Tongue (tissue), 2 donors: ENCODE results near the gene MAN1A1. TPM values are rescaled to one million over a fixed set of nuclear protein-coding genes. Genes with fewer than 3 reads are reported as not detected.
"Not testable (repeated sequence)": the region's sequence is repeated elsewhere in the genome, so short reads cannot be mapped to it uniquely, and the experiment has no call there.

ENCODE experiments used
- DNase-seq: peaks from one replicate; pipeline ENCODE4 v3.0.0-alpha.2; 2015
- total RNA-seq: library from RNA; depleted of rRNA; stranded (reverse); fragments of >200 nt; gene quantifications from one replicate; pipeline ENCODE4 v1.2.3, GENCODE V29; 2014

Gene MAN1A1
- 135 TPM for total RNA-seq

- peak; percentile 95 for DNase-seq
Observed at GRCh38 chr6:119349361-119350201, at the start of gene MAN1A1. Gene MAN1A1, minus strand, starts transcription at chr6:119349761. Its CDS starts 696 bp downstream, at chr6:119349065.

- DNase-seq: no peak
Observed at GRCh38 chr6:119395192-119395591, 45.6 kb upstream of the MAN1A1 start.

DNA sequence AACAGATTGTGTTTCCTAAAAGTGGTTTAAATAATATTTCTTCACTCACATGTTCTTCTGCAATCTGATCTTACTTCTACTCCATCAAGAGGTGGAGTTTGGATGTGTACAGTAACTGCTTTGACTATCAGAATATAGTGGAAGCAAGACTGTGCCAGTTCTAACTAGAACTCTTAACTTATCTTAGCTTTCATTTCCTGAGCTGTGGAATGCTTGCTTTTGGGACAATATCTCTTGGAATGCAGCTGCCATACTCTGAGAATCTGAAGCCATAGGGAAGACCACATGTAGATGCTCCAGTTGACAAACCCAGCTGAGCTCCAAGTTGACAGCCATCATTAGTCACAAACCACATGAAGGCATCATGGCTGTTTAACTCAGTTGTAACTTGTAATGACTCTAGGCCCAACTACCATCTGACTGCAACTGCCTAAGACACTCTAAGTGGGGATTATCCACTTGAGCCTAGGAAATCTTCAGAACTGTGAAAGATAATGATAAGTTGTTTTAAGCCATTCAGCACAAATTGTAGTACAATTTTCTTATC, 40.8 kb upstream of the MAN1A1 start:
- no peak for DNase-seq

DNA sequence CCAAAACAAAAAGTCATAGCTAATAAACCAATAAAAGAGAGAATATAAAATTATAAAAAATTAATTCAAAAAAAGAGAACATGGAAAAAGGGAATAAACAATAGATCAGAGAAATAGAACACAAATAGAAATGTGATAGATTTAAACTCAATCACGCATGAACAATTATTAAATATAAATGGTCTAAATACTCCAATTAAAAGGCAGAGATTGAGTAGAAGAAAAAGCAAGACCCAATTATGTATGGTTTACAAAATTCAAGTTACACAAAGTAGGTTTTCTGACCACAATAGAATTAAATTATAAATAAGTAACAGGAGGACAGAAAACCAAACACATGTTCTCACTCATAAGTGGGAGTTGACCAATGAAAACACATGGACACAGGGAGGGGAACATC, 36.4 kb upstream of the MAN1A1 start:
- no peak for DNase-seq

GRCh38 chr6:119384444-119384843, 34.9 kb upstream of the MAN1A1 start:
- DNase-seq: no peak

GRCh38 chr6:119379809-119380208, 30.2 kb upstream of the MAN1A1 start:
- no peak for DNase-seq

GRCh38 chr6:119377043-119377442, 27.5 kb upstream of the MAN1A1 start:
- not testable (repeated sequence) for DNase-seq

- no peak for DNase-seq
Observed at GRCh38 chr6:119370080-119370479, 20.5 kb upstream of the MAN1A1 start.

DNA sequence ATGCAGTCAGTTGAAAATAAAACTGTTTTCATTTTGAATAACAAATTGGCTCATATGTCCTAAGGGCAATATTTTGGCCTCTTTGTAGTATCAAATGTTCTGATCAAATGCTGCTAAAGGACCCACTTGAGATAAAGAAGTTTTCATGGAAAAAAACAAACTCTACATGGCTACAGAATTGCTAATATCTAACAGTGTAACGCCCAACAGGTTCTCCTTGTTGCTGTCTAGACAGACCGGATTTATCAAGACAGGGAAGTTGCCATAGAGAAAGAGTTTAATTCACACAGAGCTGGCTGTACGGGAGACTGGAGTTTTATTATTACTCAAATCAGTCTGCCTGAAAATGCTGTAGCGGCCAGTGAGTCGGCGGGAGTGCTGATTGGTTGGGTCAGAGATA, 19.4 kb upstream of the MAN1A1 start:
- no peak for DNase-seq

GRCh38 chr6:119361209-119361608, 11.6 kb upstream of the MAN1A1 start:
- DNase-seq: peak; percentile 24

- no peak for DNase-seq
Observed at GRCh38 chr6:119360262-119360915, 10.8 kb upstream of the MAN1A1 start.

DNA sequence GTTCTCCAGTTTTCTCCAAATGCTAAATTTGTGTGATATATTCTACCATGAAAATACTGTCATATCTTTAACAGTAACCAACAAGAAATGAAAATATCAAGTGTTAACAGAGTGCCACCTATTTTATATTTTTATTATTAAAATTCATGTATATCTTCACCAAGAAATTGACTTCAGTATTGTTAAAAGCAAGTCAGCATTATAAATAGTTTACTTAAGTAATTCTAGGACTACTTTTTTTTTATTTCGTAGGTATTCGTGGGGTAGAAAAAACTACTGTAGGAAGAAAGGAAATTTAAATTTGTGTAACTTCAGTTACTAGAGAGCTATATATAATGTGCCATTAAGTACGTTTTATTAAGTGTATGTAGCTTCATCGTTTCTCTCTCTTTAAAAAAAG, 6.3 kb upstream of the MAN1A1 start:
- no peak for DNase-seq

DNA sequence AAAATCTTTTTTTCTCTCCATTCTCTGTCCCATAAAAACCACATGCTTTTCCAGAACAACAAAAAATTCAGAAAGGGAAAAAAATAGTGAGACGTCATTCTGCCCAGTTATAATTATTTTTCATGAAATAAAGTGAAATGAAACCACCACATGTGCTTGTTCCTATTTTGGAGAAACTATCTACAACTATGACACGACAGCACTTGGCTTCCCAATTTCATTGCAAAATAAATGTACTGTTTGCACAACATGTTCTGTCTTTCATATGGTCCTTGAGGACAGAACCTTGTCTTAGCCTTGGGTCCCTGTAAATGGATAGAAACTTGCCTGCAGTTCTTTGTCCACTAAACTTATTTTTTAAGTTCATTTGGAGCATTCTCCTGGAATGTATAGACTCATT, 5.6 kb upstream of the MAN1A1 start:
- peak; percentile 26 for DNase-seq

DNA sequence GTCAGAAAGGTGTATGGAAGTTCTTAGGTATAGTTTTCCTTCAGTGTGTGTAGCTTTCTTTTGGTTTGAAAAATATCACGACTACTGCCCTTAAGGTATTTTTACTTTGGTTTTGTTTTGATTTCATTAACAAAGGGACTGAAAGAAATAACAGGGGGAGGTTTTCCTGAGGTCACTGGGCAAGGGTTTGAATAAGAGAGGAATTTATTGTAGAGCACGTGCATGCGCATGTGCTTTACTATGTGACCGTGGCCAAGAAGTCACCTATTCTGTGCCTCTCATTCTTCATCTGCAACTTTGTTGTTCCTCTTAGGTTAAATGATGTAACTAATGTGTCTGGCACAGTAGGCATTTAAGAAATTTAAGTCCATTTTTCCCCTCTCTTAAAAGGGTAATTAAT, 4.1 kb upstream of the MAN1A1 start:
- DNase-seq: no peak

GRCh38 chr6:119352001-119352400, 2.4 kb upstream of the MAN1A1 start:
- no peak for DNase-seq

GRCh38 chr6:119350952-119351372, 1.4 kb upstream of the MAN1A1 start:
- peak; percentile 53 for DNase-seq

GRCh38 chr6:119350202-119350951, 816 bp upstream of the MAN1A1 start:
- peak; percentile 82 for DNase-seq

GRCh38 chr6:119348748-119349360, 707 bp downstream of the MAN1A1 start:
- peak; percentile 49 for DNase-seq

- DNase-seq: no peak
Observed at GRCh38 chr6:119348096-119348747, 1.3 kb downstream of the MAN1A1 start.

- DNase-seq: no peak
Observed at GRCh38 chr6:119347466-119348095, 2.0 kb downstream of the MAN1A1 start.

- DNase-seq: no peak
Observed at GRCh38 chr6:119346936-119347335, 2.6 kb downstream of the MAN1A1 start.
